Mononuclear cell (primary cell): ENCODE measurements around the gene TTC17. TPM values are rescaled to one million over a fixed set of nuclear protein-coding genes. Genes with fewer than 3 reads are reported as not detected.
"Not testable (repeated sequence)": the region's sequence is repeated elsewhere in the genome, so short reads cannot be mapped to it uniquely, and the experiment has no call there.

Experiments
- H3K27me3 ChIP-seq: 2 replicates; pipeline ENCODE4 v1.6.0; 2011; ENCODE audit warnings: low read length, control low read depth; ENCODE audit not compliant: insufficient read depth
- H3K4me1 ChIP-seq: 2 replicates; pipeline ENCODE4 v1.5.1; 2011; ENCODE audit warnings: mild to moderate bottlenecking, low read length, control low read depth; ENCODE audit not compliant: insufficient read depth
- H3K4me3 ChIP-seq: 2 replicates; pipeline ENCODE4 v1.5.1; 2011; ENCODE audit warnings: mild to moderate bottlenecking, low read length, moderate library complexity
- H3K9me3 ChIP-seq: 2 replicates; pipeline ENCODE4 v1.5.1; 2011; ENCODE audit warnings: low read depth, mild to moderate bottlenecking, control low read depth, low read length
- total RNA-seq: library from RNA; depleted of rRNA; stranded (reverse); fragments of >200 nt; gene quantifications from one replicate; pipeline ENCODE4 v1.2.3, GENCODE V29; 2012

Gene TTC17
- total RNA-seq, 1 donor = 123 TPM

DNA sequence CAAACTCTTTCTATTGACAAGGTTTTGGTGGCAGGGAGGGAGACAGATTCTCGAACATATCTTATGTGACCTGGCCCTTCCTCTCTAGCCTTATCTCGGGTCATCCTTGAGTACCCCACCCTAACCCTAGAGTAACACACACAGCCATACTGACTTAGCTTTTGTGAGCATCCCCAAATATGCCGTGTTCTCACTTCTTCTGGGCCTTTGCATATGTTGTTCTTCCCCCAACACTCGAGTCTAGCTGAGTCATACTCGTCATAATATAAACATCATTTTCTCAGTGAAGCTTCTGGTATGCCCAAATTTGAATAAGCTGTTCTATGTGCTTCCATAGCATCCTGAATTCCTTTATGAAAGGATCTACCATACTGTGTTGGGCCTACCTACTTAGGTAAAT lies 8.0 kb downstream of the TTC17 start:
- Histone ChIP-seq H3K4me3 (no peak overlapping the region), H3K4me1 (peaks cover 21% of the 10 kb centered on the region), H3K27me3 (no peaks in the 10 kb centered on the region), H3K9me3 (no peaks in the 10 kb centered on the region)

DNA sequence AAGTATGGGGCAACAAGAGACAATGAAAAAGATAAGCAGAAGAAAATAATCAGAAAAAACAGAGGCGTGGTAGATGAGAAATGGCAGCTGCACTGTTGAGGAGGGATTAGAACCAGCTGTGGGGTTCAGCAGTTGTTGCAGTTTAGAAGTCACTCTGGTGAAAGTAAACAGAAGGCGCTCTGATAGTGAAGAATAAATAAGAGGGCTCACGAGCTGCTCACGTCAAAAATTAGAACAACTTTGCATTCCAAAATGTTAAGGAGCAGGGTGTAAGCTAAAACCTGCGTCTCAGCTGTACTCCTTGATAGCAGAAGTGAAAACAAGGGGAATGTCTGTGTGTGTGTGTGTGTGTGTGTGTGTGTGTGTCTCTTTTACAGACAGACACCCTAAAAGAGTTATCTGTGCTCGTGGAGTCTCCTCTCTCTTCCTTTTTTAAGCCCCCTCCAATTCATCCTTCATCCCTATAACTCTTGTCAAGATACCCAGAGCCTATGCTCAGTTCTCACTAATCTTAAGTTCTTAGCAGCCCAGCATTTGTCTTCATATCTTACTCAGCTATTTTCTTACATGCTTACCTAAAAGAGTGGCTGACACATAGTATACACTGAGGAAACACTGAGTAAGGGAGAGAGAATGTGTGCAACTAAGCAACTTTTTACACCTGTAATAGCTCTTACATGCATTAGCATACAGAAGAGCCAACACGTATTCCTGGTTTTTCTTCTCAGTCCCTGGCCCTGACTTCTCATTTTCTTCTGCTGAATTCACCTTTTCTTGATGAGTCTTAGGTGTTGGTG lies 8.9 kb downstream of the TTC17 start:
- H3K4me1 ChIP-seq = peaks cover 19% of the 10 kb centered on the region
- H3K27me3 ChIP-seq = no peaks in the 10 kb centered on the region
- no peaks in the 10 kb centered on the region for H3K9me3 ChIP-seq
- H3K4me3 ChIP-seq = no peak overlapping the region

DNA sequence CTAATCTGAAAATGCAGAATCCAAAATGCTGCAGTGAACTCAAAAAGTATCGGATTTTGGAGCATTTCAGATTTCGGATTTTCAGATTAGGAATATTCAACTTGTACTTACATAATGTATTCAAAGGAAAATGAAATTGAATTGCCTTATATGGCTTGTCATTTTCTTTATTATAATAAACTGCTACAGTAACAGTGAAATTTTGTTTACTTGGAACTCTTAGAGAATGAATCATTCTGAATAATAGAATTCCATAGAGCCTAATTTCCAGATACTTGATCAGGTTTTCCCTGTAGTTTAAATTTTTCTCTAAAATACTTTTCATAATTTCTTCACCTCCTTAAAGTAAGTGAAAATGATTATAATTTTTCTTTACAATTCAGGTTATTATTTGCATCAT lies 17.3 kb downstream of the TTC17 start:
- Histone ChIP-seq H3K27me3 (no peaks in the 10 kb centered on the region), H3K9me3 (no peaks in the 10 kb centered on the region), H3K4me3 (no peak overlapping the region), H3K4me1 (no peaks in the 10 kb centered on the region)

DNA sequence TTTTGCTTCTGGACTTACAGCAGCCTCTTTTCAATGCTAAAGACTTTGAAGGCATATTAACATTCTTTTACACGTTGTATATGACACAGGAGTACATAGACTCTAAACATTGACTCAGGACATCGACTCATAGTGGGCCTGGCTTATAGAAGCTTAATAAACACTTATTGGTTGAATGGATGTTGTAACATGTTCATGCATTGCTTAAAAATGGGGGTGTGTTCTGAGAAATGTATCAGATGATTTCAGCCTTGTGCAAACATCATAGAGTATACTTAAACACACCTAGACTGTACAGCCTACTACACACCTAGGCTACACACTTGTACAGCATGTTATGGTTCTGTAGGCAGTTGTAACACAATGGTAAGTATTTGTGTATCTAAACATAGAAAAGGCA lies 17.9 kb downstream of the TTC17 start:
- Histone ChIP-seq H3K27me3 (no peaks in the 10 kb centered on the region), H3K9me3 (no peaks in the 10 kb centered on the region), H3K4me1 (no peaks in the 10 kb centered on the region), H3K4me3 (no peak overlapping the region)

DNA sequence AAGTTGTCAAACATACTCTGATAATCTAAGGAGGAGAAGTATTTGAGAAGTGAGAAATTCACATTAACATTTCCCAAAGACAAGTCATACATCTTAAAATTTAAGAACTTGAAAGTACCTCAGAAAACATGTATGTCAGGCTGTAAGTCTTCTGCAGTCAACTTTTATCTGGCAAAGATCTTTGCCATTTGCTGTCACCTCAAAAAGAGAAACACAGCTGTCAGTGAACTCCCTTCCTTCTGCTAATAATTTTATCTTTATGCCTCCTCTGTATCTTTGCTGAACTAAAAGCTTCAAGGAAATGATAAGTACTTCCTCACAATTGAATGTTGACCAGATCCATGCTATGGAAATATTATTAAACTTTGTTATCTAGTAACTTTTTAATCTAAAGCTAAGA lies 18.7 kb downstream of the TTC17 start:
- H3K27me3 ChIP-seq = no peaks in the 10 kb centered on the region
- no peak overlapping the region for H3K4me3 ChIP-seq
- no peaks in the 10 kb centered on the region for H3K4me1 ChIP-seq
- H3K9me3 ChIP-seq = no peaks in the 10 kb centered on the region

DNA sequence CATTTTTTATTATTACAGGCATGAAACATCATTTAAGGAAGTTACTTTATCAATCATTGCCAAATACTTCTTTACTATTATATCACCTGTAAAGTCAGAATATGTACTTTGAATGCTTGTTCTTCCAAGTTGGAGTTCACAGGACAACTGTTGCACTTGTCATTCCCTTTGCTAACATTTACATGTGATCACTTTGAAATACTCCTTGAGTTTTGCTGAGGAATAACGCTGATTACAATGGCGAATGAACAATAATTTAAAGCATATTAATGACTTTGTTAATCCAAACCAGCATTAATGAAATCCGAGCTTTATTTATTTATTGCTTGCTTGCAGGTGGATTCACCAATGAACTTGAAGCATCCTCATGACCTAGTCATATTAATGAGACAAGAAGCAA lies 20.2 kb downstream of the TTC17 start:
- H3K4me1 ChIP-seq = no peaks in the 10 kb centered on the region
- no peaks in the 10 kb centered on the region for H3K27me3 ChIP-seq

DNA sequence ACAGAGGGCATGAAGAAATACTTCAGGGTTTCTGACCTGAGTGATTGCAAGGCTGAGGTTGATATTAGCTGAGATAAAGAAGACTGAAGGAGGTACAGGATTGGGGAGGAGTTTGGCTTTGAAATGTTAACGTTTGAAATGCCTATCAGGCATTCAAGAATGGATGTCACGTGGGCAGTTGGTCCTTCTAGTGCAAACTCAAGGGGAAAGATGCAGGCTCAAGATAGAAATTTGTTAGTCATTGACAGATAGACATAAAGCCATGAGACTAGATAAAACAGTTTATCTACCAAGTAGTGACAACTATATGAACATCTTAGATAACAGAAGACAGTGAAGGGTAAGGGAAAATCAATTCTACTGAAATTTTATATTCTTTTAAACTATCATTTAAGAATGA lies 23.1 kb downstream of the TTC17 start:
- H3K9me3 ChIP-seq = no peaks in the 10 kb centered on the region
- H3K27me3 ChIP-seq = no peaks in the 10 kb centered on the region
- no peaks in the 10 kb centered on the region for H3K4me1 ChIP-seq
- no peak overlapping the region for H3K4me3 ChIP-seq

More for the DNA sequence above, 20.2 kb downstream of the TTC17 start:
- Histone ChIP-seq H3K9me3 (no peaks in the 10 kb centered on the region), H3K4me3 (no peak overlapping the region)

DNA sequence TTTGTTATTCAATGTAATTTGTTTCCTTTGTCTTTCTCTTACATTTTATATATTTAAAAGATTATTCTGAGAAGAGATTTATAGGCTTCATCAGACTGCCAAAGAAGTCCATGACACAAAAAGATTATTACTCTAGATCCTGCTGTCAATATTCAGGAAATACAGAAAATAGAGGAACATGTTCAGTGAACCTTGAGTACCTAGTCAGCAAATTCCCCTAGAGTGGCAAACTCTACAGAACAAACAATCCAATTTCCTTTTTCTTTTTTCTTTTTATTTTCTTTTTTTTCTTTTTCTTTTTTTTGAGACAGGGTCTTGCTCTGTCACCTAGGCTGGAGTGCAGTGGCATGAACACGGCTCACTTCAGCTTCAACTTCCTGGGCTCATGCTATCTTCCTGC lies 23.9 kb downstream of the TTC17 start:
- no peak overlapping the region for H3K4me3 ChIP-seq
- no peaks in the 10 kb centered on the region for H3K9me3 ChIP-seq
- no peaks in the 10 kb centered on the region for H3K4me1 ChIP-seq
- no peaks in the 10 kb centered on the region for H3K27me3 ChIP-seq

DNA sequence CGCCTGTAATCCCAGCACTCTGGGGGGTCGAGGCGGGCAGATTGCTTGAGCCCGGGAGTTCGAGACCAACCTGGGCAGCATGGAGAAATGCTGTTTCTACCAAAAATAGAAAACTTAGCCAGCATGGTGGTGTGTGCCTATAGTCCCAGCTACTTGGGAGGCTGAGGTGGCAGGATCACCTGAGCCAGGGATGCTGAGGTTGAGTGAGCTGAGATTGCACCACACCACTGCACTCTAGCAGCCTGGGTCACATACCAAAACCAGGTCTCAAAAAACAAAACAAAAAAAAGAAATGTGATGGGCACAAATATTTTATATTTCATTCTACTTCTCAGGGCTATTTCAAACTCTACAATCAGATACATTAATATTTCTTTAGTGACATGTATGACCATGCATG lies 25.7 kb downstream of the TTC17 start:
- H3K27me3 ChIP-seq = no peaks in the 10 kb centered on the region
- no peaks in the 10 kb centered on the region for H3K9me3 ChIP-seq
- no peak overlapping the region for H3K4me3 ChIP-seq
- no peaks in the 10 kb centered on the region for H3K4me1 ChIP-seq

DNA sequence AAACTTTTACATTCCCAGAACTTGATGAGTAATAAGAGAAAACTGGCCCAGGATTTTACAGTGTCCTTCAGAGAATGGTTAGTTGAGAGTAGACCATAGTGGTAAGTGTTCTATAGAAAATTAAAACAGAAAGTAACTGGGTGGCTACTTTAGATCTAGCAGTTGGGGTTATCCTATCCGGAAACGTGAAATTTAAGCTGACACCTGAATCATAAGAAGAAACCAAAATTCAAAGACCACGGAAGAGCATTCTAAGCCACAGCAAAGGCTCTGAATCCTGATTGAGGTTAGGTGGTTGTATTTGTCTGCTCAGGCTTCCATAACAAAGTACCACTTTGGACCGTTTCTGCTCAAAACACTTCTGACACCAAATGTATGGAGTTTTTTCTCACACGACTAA lies 34.0 kb downstream of the TTC17 start:
- no peak overlapping the region for H3K4me3 ChIP-seq
- no peaks in the 10 kb centered on the region for H3K27me3 ChIP-seq
- H3K9me3 ChIP-seq = no peaks in the 10 kb centered on the region
- H3K4me1 ChIP-seq = no peaks in the 10 kb centered on the region

DNA sequence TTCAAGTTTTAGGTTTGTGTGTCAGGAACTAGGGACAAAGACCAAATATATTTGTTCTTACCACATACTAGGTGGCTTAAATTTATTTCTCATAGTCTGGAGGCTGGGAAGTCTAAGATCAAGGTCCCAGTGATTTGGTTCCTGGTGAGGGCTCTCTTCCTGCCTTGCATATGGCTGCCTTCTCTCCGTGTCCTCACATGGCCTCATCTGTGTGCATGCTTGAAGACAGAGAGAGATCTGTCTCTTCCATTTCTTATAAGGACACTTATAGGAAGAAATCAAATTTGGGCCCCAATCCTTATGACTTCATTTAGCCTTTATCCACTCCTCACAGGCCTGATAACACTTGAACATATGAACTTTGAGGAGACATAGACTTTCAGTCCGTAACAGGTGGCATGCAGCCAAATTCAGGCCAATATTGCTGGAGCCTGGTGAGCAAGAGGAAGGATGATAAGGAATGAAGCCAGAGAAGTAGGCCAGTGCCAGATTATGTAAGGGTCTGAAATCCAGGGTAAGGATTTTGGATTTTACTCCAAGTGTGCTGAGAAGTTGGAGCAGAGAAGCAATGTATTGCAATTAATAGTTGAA lies 35.1 kb downstream of the TTC17 start:
- Histone ChIP-seq H3K27me3 (no peaks in the 10 kb centered on the region), H3K9me3 (no peaks in the 10 kb centered on the region), H3K4me3 (no peak overlapping the region), H3K4me1 (no peaks in the 10 kb centered on the region)

DNA sequence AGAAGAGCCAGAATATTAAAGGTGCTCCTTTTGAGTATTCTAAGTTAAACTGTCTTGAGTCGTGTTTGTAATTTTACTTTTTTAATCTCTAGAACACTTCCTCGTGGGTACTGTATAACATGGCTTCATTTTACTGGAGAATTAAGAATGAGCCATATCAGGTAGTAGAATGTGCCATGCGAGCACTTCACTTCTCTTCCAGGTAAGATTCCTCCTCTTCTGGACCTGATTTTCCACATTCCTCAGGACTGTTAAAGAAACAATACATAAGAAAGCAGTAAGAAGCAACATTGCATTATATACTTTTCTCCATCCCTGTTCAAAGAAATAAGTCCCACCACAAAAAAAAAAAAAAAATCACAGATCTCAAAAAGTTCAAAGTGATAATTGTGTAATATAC lies 37.9 kb downstream of the TTC17 start:
- Histone ChIP-seq H3K9me3 (no peaks in the 10 kb centered on the region), H3K27me3 (no peaks in the 10 kb centered on the region), H3K4me3 (no peak overlapping the region), H3K4me1 (no peaks in the 10 kb centered on the region)

DNA sequence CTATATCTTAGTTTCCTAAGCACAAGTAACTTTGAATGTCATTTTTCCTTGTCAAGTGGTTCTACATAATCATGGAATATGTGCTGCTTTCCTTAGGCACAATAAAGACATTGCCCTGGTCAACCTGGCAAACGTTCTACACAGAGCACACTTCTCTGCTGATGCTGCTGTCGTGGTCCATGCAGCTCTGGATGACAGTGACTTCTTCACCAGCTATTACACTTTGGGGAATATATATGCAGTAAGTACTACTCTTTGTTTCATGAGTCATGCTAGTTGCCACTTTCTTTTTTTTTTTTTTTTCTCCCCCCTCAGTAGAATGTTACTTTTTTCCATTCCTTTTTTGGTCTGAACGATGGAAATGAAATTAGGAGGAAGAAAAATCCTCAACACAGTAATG lies 38.5 kb downstream of the TTC17 start:
- Histone ChIP-seq H3K9me3 (no peaks in the 10 kb centered on the region), H3K27me3 (no peaks in the 10 kb centered on the region), H3K4me1 (no peaks in the 10 kb centered on the region), H3K4me3 (no peak overlapping the region)

DNA sequence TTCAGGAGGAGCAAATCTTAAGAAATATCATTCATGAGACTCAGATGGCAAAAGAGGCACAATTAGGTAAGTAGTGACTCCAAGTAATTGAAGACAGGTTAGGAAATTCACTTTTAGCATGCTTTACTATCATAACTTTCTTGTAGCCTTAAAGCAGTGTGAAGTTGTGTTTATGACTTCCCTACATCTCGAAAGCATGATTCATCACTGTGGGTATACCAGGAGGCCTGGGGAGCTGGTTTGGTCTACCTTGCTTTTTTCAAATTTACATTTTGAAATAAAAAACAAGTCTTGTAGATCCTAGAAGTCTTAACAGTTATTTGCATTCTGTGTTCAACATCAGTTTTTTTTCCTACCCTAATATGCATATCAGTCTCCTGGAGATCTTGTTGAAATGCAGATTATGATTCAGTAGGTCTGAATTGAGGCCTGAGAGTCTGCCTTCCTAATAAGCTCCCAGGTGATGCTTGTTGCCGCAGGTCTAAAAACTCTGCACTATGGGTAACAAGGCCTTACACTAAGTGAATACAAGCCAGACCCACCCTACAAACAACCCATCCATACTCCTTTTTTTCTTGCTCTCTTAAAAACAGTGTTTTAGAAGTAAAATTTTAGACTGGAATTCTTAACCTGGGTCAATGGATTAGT lies 41.4 kb downstream of the TTC17 start:
- H3K27me3 ChIP-seq = no peaks in the 10 kb centered on the region
- H3K4me3 ChIP-seq = no peak overlapping the region
- no peaks in the 10 kb centered on the region for H3K4me1 ChIP-seq
- H3K9me3 ChIP-seq = no peaks in the 10 kb centered on the region

DNA sequence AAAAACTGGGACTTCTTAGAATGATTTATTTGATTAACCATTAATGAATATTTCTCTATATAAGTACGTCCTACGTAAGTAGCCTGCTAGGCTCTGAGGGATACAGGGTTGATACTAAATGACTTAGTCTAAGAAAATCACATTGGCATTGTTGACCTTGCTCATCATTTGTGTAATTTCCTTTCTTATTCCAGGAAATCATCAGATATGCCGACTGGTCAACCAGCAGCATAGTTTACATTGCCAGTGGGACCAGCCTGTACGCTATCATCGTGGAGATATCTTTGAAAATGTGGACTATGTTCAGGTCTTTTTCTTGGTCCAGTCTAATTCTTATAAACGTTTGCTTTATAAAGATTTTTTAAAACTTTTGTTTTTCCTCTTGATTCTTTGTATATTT lies 42.5 kb downstream of the TTC17 start:
- H3K9me3 ChIP-seq = no peaks in the 10 kb centered on the region
- H3K27me3 ChIP-seq = no peaks in the 10 kb centered on the region
- H3K4me1 ChIP-seq = no peaks in the 10 kb centered on the region
- no peak overlapping the region for H3K4me3 ChIP-seq

DNA sequence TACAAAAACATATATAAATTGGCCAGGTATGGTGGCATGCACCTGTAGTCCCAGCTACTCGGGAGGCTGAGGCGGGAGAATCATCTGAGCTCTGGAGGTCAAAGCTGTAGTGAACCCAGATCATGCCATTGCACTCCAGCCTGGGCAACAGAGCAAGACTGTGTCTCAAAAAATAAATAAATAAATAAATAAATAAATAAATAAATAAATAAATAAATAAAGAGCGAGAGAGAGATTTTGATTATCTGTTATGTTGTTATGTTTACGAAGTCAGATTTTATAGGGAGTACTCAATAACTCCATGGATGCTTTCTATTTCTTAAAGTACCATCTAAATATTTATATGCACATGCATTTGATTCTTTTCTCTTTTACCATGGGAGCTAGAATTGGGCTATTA lies 43.1 kb downstream of the TTC17 start:
- not testable (repeated sequence) for H3K4me1 ChIP-seq, H3K27me3 ChIP-seq, H3K9me3 ChIP-seq, H3K4me3 ChIP-seq
